SU-DHL-6 (cell line): ENCODE data around the gene DOK6.

Experiments used
- EZH2phosphoT487 ChIP-seq: fragments of 200-600 bp; sonication (generic), shearing (Covaris generic); conservative IDR thresholded peaks from 2 replicates; pipeline ENCODE4 v1.6.1; 2018; ENCODE audit warnings: mild to moderate bottlenecking, antibody characterized with exemption, low read length, moderate library complexity, mixed read lengths
- TF ChIP-seq, protein P1 (sequence below): fragments of 200-600 bp; sonication (generic); IDR thresholded peaks from one replicate; pipeline ENCODE4 v1.5.1; 2017; ENCODE audit warnings: antibody characterized with exemption, mild to moderate bottlenecking, low read length, moderate library complexity; ENCODE audit not compliant: insufficient read depth, poor library complexity, severe bottlenecking

DNA sequence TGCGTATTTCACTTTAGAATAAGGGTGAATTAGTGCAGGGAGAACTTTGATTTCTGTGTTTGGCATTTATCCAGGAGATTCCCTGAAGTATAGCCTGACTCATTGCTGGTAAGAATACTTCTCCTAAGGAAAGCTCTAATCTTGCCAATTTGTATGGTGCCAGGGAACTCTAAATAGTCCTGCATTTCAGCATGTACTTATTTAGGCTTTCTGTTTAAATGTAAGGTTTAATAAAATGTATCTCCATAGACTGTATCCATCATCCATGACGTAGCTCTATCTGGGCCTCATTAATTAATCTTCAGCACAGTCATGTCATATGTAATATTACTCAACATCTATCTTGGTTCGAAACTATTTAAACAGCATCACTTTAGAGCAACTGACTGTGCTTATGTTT is 127.7 kb downstream of the DOK6 start:
- TF ChIP-seq, protein P1, sequence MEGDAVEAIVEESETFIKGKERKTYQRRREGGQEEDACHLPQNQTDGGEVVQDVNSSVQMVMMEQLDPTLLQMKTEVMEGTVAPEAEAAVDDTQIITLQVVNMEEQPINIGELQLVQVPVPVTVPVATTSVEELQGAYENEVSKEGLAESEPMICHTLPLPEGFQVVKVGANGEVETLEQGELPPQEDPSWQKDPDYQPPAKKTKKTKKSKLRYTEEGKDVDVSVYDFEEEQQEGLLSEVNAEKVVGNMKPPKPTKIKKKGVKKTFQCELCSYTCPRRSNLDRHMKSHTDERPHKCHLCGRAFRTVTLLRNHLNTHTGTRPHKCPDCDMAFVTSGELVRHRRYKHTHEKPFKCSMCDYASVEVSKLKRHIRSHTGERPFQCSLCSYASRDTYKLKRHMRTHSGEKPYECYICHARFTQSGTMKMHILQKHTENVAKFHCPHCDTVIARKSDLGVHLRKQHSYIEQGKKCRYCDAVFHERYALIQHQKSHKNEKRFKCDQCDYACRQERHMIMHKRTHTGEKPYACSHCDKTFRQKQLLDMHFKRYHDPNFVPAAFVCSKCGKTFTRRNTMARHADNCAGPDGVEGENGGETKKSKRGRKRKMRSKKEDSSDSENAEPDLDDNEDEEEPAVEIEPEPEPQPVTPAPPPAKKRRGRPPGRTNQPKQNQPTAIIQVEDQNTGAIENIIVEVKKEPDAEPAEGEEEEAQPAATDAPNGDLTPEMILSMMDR, result no peak
- TF ChIP-seq EZH2phosphoT487, result no peak
